Peyer's patch (tissue), 4 donors: ENCODE measurements around the gene SIDT2. TPM values are rescaled to one million over a fixed set of nuclear protein-coding genes. Genes with fewer than 3 reads are reported as not detected.

Source experiments
- DNase-seq, 3 donors: peaks; one replicate each; pipeline ENCODE4 v3.0.0-alpha.2; 2017 to 2019
- H3K27ac ChIP-seq, 4 donors: fragments of 200-600 bp; sonication (generic); one replicate each; pipeline ENCODE4 v1.5.1; 2016 to 2019
- H3K27me3 ChIP-seq, 2 donors: fragments of 200-600 bp; sonication (generic); one replicate each; pipeline ENCODE4 v1.5.1; 2019
- H3K36me3 ChIP-seq, 3 donors: fragments of 200-600 bp; sonication (generic); one replicate each; pipeline ENCODE4 v1.5.1; 2016 to 2019
- H3K4me1 ChIP-seq, 4 donors: fragments of 200-600 bp; sonication (generic); one replicate each; pipeline ENCODE4 v1.5.1; 2016 to 2019
- H3K4me3 ChIP-seq, 4 donors: fragments of 200-600 bp; sonication (generic); 1 replicate in 3 of 4; 2 replicates in 1 of 4; pipeline ENCODE4 v1.5.1; 2016 to 2019; ENCODE audit warnings: mild to moderate bottlenecking in 1 of 4
- H3K9me3 ChIP-seq, 4 donors: fragments of 200-600 bp; sonication (generic); one replicate each; pipeline ENCODE4 v1.5.1; 2016 to 2019; ENCODE audit warnings: mild to moderate bottlenecking in 1 of 4
- POLR2A ChIP-seq, 2 donors: fragments of 450-650 bp; IDR thresholded peaks; one replicate each; pipeline ENCODE4 v1.5.1; 2017; ENCODE audit warnings: antibody characterized with exemption in 2 of 2, mild to moderate bottlenecking in 2 of 2, moderate library complexity in 2 of 2
- total RNA-seq, 4 donors: library from RNA; depleted of rRNA; stranded (reverse); fragments of >200 nt; gene quantifications; one replicate each; pipeline ENCODE4 v1.1.0, GENCODE V29; 2016
- TF ChIP-seq, protein P1 (sequence below), 6 experiments: fragments of 450-650 bp in 4 of 6; fragments of 200-600 bp in 2 of 6; sonication (generic) in 1 of 6; IDR thresholded peaks; one replicate each; pipeline ENCODE4 v1.5.1; 2017 to 2019; ENCODE audit warnings: antibody characterized with exemption in 6 of 6, mild to moderate bottlenecking in 3 of 6, moderate library complexity in 1 of 6

Gene SIDT2
- total RNA-seq, 4 donors from 2014 or later: 69.3 to 201 (median 162) TPM

DNA sequence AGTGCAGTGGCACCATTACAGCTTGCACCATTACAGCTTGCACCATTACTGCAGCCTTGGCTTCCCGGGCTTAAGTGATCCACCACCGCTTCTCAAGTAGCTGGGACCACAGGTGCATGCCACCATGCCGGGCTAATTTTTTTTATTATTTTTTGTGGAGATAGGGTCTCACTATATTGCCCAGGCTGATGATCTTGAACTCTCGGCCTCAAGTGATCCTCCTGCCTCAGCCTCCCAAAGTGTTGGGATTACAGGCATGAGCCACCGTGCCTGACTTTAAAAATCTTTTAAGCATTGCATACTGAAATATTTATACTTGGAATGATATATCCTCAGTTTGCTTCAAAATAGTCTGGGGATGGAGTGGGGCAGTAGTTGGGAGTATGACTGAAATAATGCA, 24.1 kb upstream of the SIDT2 start:
- Histone ChIP-seq H3K36me3 (peaks cover 0 to 36% (median 5%) of the 10 kb centered on the region in 3 donors), H3K27me3 (no peaks in the 10 kb centered on the region), H3K27ac (no peak overlapping the region), H3K4me1 (peaks cover 0 to 7% (median 0%) of the 10 kb centered on the region in 4 donors), H3K9me3 (no peaks in the 10 kb centered on the region), H3K4me3 (no peak overlapping the region)
- no peak for DNase-seq
- TF ChIP-seq, protein P1, sequence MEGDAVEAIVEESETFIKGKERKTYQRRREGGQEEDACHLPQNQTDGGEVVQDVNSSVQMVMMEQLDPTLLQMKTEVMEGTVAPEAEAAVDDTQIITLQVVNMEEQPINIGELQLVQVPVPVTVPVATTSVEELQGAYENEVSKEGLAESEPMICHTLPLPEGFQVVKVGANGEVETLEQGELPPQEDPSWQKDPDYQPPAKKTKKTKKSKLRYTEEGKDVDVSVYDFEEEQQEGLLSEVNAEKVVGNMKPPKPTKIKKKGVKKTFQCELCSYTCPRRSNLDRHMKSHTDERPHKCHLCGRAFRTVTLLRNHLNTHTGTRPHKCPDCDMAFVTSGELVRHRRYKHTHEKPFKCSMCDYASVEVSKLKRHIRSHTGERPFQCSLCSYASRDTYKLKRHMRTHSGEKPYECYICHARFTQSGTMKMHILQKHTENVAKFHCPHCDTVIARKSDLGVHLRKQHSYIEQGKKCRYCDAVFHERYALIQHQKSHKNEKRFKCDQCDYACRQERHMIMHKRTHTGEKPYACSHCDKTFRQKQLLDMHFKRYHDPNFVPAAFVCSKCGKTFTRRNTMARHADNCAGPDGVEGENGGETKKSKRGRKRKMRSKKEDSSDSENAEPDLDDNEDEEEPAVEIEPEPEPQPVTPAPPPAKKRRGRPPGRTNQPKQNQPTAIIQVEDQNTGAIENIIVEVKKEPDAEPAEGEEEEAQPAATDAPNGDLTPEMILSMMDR (IDR thresholded peaks at IDR 0.05): no peak
- TF ChIP-seq POLR2A (IDR thresholded peaks at IDR 0.05): no peak

DNA sequence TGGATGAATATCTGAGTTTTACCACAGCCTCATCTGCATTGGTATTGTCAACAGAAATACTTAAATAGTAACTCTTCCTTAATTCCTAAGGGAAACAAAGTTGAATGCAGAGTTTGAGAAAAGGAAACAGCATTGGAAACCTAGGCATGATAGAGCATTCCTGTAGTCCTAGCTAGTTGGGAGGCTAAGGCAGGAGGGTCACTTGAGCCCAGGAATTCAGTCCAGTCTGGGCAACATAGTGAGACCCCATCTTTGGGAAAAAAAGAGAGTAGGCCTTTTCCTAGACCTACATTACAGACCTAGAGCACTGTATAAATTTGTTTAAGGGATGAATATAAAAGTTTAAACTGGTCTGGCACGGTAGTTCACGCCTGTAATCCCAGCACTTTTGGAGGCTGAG, 21.0 kb upstream of the SIDT2 start:
- H3K4me1 ChIP-seq: no peaks in the 10 kb centered on the region
- no peaks in the 10 kb centered on the region for H3K27me3 ChIP-seq
- no peak overlapping the region for H3K4me3 ChIP-seq
- H3K9me3 ChIP-seq: no peaks in the 10 kb centered on the region
- DNase-seq: no peak
- peaks cover 0 to 64% (median 0%) of the 10 kb centered on the region in 3 donors for H3K36me3 ChIP-seq
- TF ChIP-seq, protein P1 (IDR thresholded peaks at IDR 0.05): no peak
- no peak for TF ChIP-seq POLR2A (IDR thresholded peaks at IDR 0.05)
- H3K27ac ChIP-seq: no peak overlapping the region

DNA sequence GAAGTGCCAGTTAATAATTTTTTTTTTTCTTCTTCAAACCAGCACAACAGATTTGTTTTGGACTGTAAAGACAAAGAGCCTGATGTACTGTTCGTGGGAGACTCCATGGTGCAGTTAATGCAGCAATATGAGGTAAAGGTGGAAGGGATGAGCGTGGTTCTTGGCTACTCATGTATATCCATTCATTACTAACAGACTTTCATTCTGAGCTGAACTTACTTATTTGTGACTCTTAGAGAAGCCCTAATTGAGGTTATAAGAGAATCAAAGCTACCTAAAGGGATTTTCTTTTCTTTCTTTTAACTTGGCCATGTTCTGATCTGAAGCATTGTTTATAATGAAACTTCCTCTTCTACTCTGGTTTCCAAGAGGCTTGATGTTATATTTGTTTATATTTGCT, 18.7 kb upstream of the SIDT2 start:
- Histone ChIP-seq H3K9me3 (no peaks in the 10 kb centered on the region), H3K27ac (no peak overlapping the region), H3K4me1 (no peaks in the 10 kb centered on the region), H3K27me3 (no peaks in the 10 kb centered on the region), H3K4me3 (no peak overlapping the region), H3K36me3 (peaks cover 0 to 76% (median 8%) of the 10 kb centered on the region in 3 donors)
- DNase-seq: no peak
- no peak for TF ChIP-seq POLR2A (IDR thresholded peaks at IDR 0.05)
- TF ChIP-seq, protein P1 (IDR thresholded peaks at IDR 0.05): no peak

DNA sequence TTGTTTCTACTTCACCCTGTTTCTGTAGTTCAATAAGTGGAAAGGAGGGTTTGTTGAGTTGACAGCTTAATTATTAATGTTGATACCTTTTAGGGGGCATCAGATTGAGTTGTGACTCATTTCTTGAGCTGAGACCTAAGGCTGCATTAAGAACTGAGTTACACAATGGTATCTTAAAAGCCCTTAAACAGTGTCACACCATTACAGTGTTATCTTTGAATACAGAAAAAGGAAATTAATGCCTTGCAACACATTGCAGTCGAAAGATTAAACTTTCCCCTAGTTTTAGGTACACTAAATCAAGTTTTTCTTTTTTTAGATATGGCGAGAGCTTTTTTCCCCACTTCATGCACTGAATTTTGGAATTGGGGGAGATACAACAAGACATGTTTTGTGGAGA, 17.7 kb upstream of the SIDT2 start:
- DNase-seq: no peak
- Histone ChIP-seq H3K27me3 (no peaks in the 10 kb centered on the region), H3K4me1 (no peaks in the 10 kb centered on the region), H3K9me3 (no peaks in the 10 kb centered on the region), H3K4me3 (no peak overlapping the region), H3K27ac (no peak overlapping the region), H3K36me3 (peaks cover 0 to 79% (median 8%) of the 10 kb centered on the region in 3 donors)
- TF ChIP-seq, protein P1 (IDR thresholded peaks at IDR 0.05): no peak
- TF ChIP-seq POLR2A (IDR thresholded peaks at IDR 0.05): no peak

DNA sequence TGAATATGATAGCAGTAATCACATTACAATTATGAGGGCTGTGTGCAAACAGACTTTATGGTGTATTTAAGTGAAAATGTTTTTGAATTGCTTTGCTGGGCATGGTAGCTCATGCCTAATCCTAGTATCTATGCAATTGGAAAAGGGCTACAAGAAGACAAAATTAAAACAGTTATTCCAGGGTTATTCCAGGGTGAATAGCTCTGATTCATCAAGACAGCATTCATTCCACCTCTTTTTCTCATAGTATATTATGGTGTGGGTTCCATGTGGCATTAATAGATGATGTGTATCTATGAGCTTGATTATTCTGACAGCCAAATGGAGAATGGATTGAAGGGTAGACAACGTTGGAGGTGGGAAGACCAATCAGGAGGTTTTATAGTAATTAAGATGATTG, 12.1 kb upstream of the SIDT2 start:
- no peak overlapping the region for H3K4me3 ChIP-seq
- TF ChIP-seq POLR2A (IDR thresholded peaks at IDR 0.05): no peak
- TF ChIP-seq, protein P1 (IDR thresholded peaks at IDR 0.05): no peak
- no peaks in the 10 kb centered on the region for H3K9me3 ChIP-seq
- no peak for DNase-seq
- H3K27ac ChIP-seq: no peak overlapping the region
- H3K36me3 ChIP-seq: peaks cover 0 to 90% (median 8%) of the 10 kb centered on the region in 3 donors
- no peaks in the 10 kb centered on the region for H3K4me1 ChIP-seq
- H3K27me3 ChIP-seq: no peaks in the 10 kb centered on the region

DNA sequence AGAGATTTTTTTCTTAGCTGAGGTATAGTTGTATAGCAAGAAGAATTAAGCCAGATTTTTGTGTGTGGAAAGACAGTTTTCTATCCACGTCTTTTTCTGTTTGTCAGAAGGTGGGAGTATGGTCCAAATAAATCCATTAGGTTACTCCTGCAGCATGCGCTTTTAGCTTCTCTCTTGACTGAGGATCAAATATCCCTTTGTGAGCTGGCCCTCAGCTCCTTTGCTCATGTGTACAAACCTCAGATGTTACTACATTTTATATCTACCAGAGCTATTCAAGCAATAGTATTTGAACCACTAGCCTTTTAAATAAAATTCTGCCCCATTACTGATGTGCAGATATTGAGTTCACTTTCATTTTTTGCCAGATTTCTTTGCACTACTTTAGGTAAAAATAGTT, 8.8 kb upstream of the SIDT2 start:
- no peak overlapping the region for H3K27ac ChIP-seq
- no peaks in the 10 kb centered on the region for H3K27me3 ChIP-seq
- no peak for DNase-seq
- H3K9me3 ChIP-seq: no peaks in the 10 kb centered on the region
- peaks cover 0 to 59% (median 0%) of the 10 kb centered on the region in 3 donors for H3K36me3 ChIP-seq
- TF ChIP-seq, protein P1 (IDR thresholded peaks at IDR 0.05): no peak
- no peak for TF ChIP-seq POLR2A (IDR thresholded peaks at IDR 0.05)
- H3K4me3 ChIP-seq: no peak overlapping the region
- H3K4me1 ChIP-seq: peaks cover 0 to 7% (median 0%) of the 10 kb centered on the region in 4 donors
